Neutrophil (primary cell): ENCODE measurements around the gene MAN1A1.
"Not testable (repeated sequence)": the region's sequence is repeated elsewhere in the genome, so short reads cannot be mapped to it uniquely, and the experiment has no call there.

Experiments
- H3K27ac ChIP-seq: fragments of 200-600 bp; sonication (generic); 2 replicates; pipeline ENCODE4 v1.5.1; 2016; ENCODE audit warnings: mild to moderate bottlenecking, moderate library complexity
- H3K27me3 ChIP-seq: fragments of 200-600 bp; sonication (generic); 2 replicates; pipeline ENCODE4 v1.6.0; 2016; ENCODE audit warnings: mild to moderate bottlenecking
- H3K36me3 ChIP-seq: fragments of 200-600 bp; sonication (generic); 2 replicates; pipeline ENCODE4 v1.5.1; 2017
- H3K4me1 ChIP-seq, 2 experiments: fragments of 200-600 bp in 1 of 2; sonication (generic) in 1 of 2; 1 replicate in 1 of 2; 2 replicates in 1 of 2; pipeline versions ENCODE4 v1.5.1 to v1.6.1; 2013 to 2016; ENCODE audit warnings: low read depth in 1 of 2, low read length in 1 of 2, mild to moderate bottlenecking in 1 of 2, moderate library complexity in 1 of 2; ENCODE audit not compliant: control insufficient read depth in 1 of 2, insufficient read depth in 1 of 2
- H3K4me3 ChIP-seq, 2 experiments: fragments of 200-600 bp in 1 of 2; sonication (generic) in 1 of 2; 1 replicate in 1 of 2; 2 replicates in 1 of 2; pipeline ENCODE4 v1.5.1; 2013 to 2016; ENCODE audit warnings: low read depth in 1 of 2, low read length in 1 of 2, mild to moderate bottlenecking in 1 of 2, moderate library complexity in 1 of 2
- H3K9me3 ChIP-seq: fragments of 200-600 bp; sonication (generic); 2 replicates; pipeline ENCODE4 v1.5.1; 2016
- TF ChIP-seq, protein P1 (sequence below): fragments of 200-600 bp; sonication (generic); IDR thresholded peaks from 2 replicates; pipeline ENCODE4 v1.5.1; 2016; ENCODE audit warnings: antibody characterized with exemption

The MAN1A1 gene

DNA sequence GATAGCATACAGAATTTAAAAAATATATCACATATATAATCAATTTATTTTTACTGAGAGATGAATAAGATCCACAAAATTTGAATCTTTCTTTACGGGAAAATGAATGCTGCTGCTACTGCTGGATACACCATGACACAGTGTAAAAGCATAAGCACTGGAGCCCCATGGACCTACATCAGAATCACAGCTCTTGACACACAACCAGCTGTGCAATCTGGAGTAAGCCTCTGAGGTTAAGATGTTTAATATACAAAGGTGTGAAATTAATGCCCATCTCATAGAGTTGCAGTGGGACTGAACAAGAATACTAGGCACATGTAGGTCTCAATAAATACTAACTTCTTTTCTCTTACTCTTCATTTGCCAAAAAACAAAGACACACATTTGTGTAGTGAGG, 48.1 kb downstream of the MAN1A1 start:
- Histone ChIP-seq H3K27ac (no peak overlapping the region), H3K4me1 (peaks cover 4 to 6% of the 10 kb centered on the region in 2 experiments), H3K4me3 (no peak overlapping the region), H3K9me3 (no peaks in the 10 kb centered on the region), H3K27me3 (no peaks in the 10 kb centered on the region), H3K36me3 (no peaks in the 10 kb centered on the region)
- TF ChIP-seq, protein P1, sequence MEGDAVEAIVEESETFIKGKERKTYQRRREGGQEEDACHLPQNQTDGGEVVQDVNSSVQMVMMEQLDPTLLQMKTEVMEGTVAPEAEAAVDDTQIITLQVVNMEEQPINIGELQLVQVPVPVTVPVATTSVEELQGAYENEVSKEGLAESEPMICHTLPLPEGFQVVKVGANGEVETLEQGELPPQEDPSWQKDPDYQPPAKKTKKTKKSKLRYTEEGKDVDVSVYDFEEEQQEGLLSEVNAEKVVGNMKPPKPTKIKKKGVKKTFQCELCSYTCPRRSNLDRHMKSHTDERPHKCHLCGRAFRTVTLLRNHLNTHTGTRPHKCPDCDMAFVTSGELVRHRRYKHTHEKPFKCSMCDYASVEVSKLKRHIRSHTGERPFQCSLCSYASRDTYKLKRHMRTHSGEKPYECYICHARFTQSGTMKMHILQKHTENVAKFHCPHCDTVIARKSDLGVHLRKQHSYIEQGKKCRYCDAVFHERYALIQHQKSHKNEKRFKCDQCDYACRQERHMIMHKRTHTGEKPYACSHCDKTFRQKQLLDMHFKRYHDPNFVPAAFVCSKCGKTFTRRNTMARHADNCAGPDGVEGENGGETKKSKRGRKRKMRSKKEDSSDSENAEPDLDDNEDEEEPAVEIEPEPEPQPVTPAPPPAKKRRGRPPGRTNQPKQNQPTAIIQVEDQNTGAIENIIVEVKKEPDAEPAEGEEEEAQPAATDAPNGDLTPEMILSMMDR = no peak

DNA sequence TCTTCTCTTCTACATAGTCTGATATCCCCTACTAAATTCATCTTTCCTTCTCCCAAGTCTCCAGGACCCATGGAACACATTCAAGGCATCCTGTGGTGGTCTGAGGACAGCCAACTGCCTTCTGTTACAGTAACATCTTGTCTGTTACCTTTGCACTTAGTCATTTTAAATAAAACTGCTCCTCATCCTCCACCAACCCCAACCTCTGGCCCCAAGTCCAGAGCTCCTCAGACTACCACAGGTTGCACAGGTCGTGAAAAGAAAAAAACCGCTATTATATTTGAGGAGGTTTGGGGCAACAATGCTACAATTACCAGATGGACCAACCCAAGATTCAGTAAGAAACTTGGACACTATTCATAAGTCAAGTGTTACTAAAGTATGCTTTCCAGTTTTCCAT, 49.9 kb downstream of the MAN1A1 start:
- Histone ChIP-seq H3K4me1 (peaks cover 4 to 6% of the 10 kb centered on the region in 2 experiments), H3K27me3 (no peaks in the 10 kb centered on the region), H3K9me3 (no peaks in the 10 kb centered on the region), H3K27ac (no peak overlapping the region), H3K36me3 (no peaks in the 10 kb centered on the region), H3K4me3 (no peak overlapping the region)
- TF ChIP-seq, protein P1 = no peak

GRCh38 chr6:119297049-119297448, 52.5 kb downstream of the MAN1A1 start:
- H3K27ac ChIP-seq = no peak overlapping the region
- TF ChIP-seq, protein P1 = no peak
- no peaks in the 10 kb centered on the region for H3K27me3 ChIP-seq
- H3K9me3 ChIP-seq = no peaks in the 10 kb centered on the region
- H3K36me3 ChIP-seq = no peaks in the 10 kb centered on the region
- peaks cover 7 to 12% of the 10 kb centered on the region in 2 experiments for H3K4me1 ChIP-seq
- no peak overlapping the region for H3K4me3 ChIP-seq

- Histone ChIP-seq H3K4me3 (no peak overlapping the region), H3K36me3 (no peaks in the 10 kb centered on the region), H3K27me3 (no peaks in the 10 kb centered on the region), H3K27ac (no peak overlapping the region), H3K4me1 (peaks cover 7 to 12% of the 10 kb centered on the region in 2 experiments), H3K9me3 (no peaks in the 10 kb centered on the region)
- TF ChIP-seq, protein P1 = no peak
Observed at GRCh38 chr6:119296036-119297035, 53.2 kb downstream of the MAN1A1 start.

- no peaks in the 10 kb centered on the region for H3K27me3 ChIP-seq
- no peaks in the 10 kb centered on the region for H3K9me3 ChIP-seq
- H3K4me1 ChIP-seq = peaks cover 7 to 12% of the 10 kb centered on the region in 2 experiments
- H3K4me3 ChIP-seq = no peak overlapping the region
- no peak overlapping the region for H3K27ac ChIP-seq
- TF ChIP-seq, protein P1 = no peak
- no peaks in the 10 kb centered on the region for H3K36me3 ChIP-seq
Observed at GRCh38 chr6:119294984-119295383, 54.6 kb downstream of the MAN1A1 start.

DNA sequence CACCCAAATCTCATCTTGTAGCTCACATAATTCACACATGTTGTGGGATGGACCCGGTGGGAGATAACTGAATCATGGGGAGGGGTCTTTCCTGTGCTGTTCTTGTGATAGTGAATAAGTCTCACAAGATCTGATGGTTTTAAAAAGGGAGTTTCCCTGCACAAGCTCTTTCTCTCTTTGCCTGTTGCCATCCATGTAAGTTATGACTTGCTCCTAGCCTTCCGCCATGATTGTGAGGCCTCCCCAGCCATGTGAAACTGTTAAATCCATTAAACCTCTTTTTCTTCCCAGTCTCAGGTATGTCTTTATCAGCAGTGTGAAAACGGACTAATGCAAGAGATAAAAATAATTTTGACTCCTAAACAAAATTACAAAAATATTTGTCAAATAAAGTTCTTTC, 58.5 kb downstream of the MAN1A1 start:
- H3K36me3 ChIP-seq, H3K27me3 ChIP-seq, H3K4me1 ChIP-seq, H3K4me3 ChIP-seq, H3K27ac ChIP-seq, H3K9me3 ChIP-seq: not testable (repeated sequence)
